Activated T-cell treated with anti-CD3 and anti-CD28 coated beads, Interleukin-2, amount 50 U/mL, for 24 hours (primary cell): ENCODE data around the gene FTHL17.
A peak's percentile ranks its signal among the peaks of the same experiment; 100 is the strongest.

Source experiments
- DNase-seq: peaks from one replicate; pipeline ENCODE4 v3.0.0-alpha.2; 2020
- H3K27ac Mint-ChIP-seq: 2 replicates; pipeline ENCODE4 v1.8.0; 2020; ENCODE audit warnings: mild to moderate bottlenecking, mixed read lengths
- H3K27me3 Mint-ChIP-seq: 2 replicates; pipeline ENCODE4 v1.8.0; 2020; ENCODE audit warnings: mixed read lengths
- H3K36me3 Mint-ChIP-seq: 2 replicates; pipeline ENCODE4 v1.8.0; 2020; ENCODE audit warnings: low read depth, mixed read lengths
- H3K4me1 Mint-ChIP-seq: 2 replicates; pipeline ENCODE4 v1.8.0; 2020; ENCODE audit warnings: low read depth, mixed read lengths
- H3K4me3 Mint-ChIP-seq: 2 replicates; pipeline ENCODE4 v1.8.0; 2020; ENCODE audit warnings: mild to moderate bottlenecking, moderate library complexity, mixed read lengths
- H3K9me3 Mint-ChIP-seq: 2 replicates; pipeline ENCODE4 v1.8.0; 2020; ENCODE audit warnings: mixed read lengths

The FTHL17 gene

GRCh38 chrX:31071725-31072124, at the start of gene FTHL17:
TSS of gene FTHL17 (minus strand) at chrX:31072041. CDS start at chrX:31071953, 88 bp downstream.
- no peaks in the 10 kb centered on the region for H3K27me3 Mint-ChIP-seq
- no peak for DNase-seq
- H3K4me1 Mint-ChIP-seq, result peaks cover 10% of the 10 kb centered on the region
- H3K4me3 Mint-ChIP-seq, result no peak within 1 kb of the TSS
- H3K9me3 Mint-ChIP-seq, result peaks cover 7% of the 10 kb centered on the region
- no peak within 1 kb of the TSS for H3K27ac Mint-ChIP-seq
- H3K36me3 Mint-ChIP-seq, result no peaks in the 10 kb centered on the region

- H3K27me3 Mint-ChIP-seq, result peaks cover 36% of the 10 kb centered on the region
- no peak for DNase-seq
- H3K27ac Mint-ChIP-seq, result no peak overlapping the region
- H3K4me1 Mint-ChIP-seq, result no peaks in the 10 kb centered on the region
- no peaks in the 10 kb centered on the region for H3K9me3 Mint-ChIP-seq
- no peak overlapping the region for H3K4me3 Mint-ChIP-seq
- H3K36me3 Mint-ChIP-seq, result no peaks in the 10 kb centered on the region
Observed at GRCh38 chrX:31117266-31117665, 45.4 kb upstream of the FTHL17 start.

GRCh38 chrX:31115398-31115797, 43.6 kb upstream of the FTHL17 start:
- Mint-ChIP-seq H3K9me3 (no peaks in the 10 kb centered on the region), H3K4me1 (no peaks in the 10 kb centered on the region), H3K4me3 (no peak overlapping the region)

GRCh38 chrX:31114858-31115257, 43.0 kb upstream of the FTHL17 start:
- no peak for DNase-seq
- H3K9me3 Mint-ChIP-seq, result no peaks in the 10 kb centered on the region
- H3K27ac Mint-ChIP-seq, result no peak overlapping the region
- peaks cover 49% of the 10 kb centered on the region for H3K27me3 Mint-ChIP-seq
- no peaks in the 10 kb centered on the region for H3K4me1 Mint-ChIP-seq
- no peaks in the 10 kb centered on the region for H3K36me3 Mint-ChIP-seq
- H3K4me3 Mint-ChIP-seq, result no peak overlapping the region

More at GRCh38 chrX:31115398-31115797, 43.6 kb upstream of the FTHL17 start:
- DNase-seq, result no peak
- Mint-ChIP-seq H3K36me3 (no peaks in the 10 kb centered on the region), H3K27ac (no peak overlapping the region), H3K27me3 (peaks cover 49% of the 10 kb centered on the region)

- H3K27ac Mint-ChIP-seq, result no peak overlapping the region
- H3K4me1 Mint-ChIP-seq, result no peaks in the 10 kb centered on the region
- no peaks in the 10 kb centered on the region for H3K9me3 Mint-ChIP-seq
- no peak for DNase-seq
- no peaks in the 10 kb centered on the region for H3K36me3 Mint-ChIP-seq
- no peak overlapping the region for H3K4me3 Mint-ChIP-seq
- peaks cover 46% of the 10 kb centered on the region for H3K27me3 Mint-ChIP-seq
Observed at GRCh38 chrX:31112226-31112999, 40.6 kb upstream of the FTHL17 start.

GRCh38 chrX:31110657-31111056, 38.8 kb upstream of the FTHL17 start:
- Mint-ChIP-seq H3K4me3 (no peak overlapping the region), H3K27ac (no peak overlapping the region), H3K4me1 (no peaks in the 10 kb centered on the region), H3K36me3 (no peaks in the 10 kb centered on the region), H3K27me3 (peaks cover 49% of the 10 kb centered on the region), H3K9me3 (no peaks in the 10 kb centered on the region)
- no peak for DNase-seq

GRCh38 chrX:31099536-31100090, 27.8 kb upstream of the FTHL17 start:
- peak overlapping the region; percentile 50 for H3K27ac Mint-ChIP-seq
- peaks cover 39% of the 10 kb centered on the region for H3K27me3 Mint-ChIP-seq
- peak; percentile 30 for DNase-seq
- H3K4me3 Mint-ChIP-seq, result no peak overlapping the region
- H3K36me3 Mint-ChIP-seq, result no peaks in the 10 kb centered on the region
- no peaks in the 10 kb centered on the region for H3K9me3 Mint-ChIP-seq
- peaks cover 12% of the 10 kb centered on the region for H3K4me1 Mint-ChIP-seq

GRCh38 chrX:31098079-31098478, 26.2 kb upstream of the FTHL17 start:
- Mint-ChIP-seq H3K4me1 (peaks cover 12% of the 10 kb centered on the region), H3K9me3 (no peaks in the 10 kb centered on the region), H3K4me3 (no peak overlapping the region), H3K27ac (no peak overlapping the region), H3K27me3 (peaks cover 34% of the 10 kb centered on the region), H3K36me3 (no peaks in the 10 kb centered on the region)
- no peak for DNase-seq

- DNase-seq, result no peak
- Mint-ChIP-seq H3K4me1 (peaks cover 2% of the 10 kb centered on the region), H3K9me3 (no peaks in the 10 kb centered on the region), H3K36me3 (no peaks in the 10 kb centered on the region), H3K27me3 (peaks cover 31% of the 10 kb centered on the region), H3K27ac (no peak overlapping the region), H3K4me3 (no peak overlapping the region)
Observed at GRCh38 chrX:31093639-31093975, 21.8 kb upstream of the FTHL17 start.

- no peak overlapping the region for H3K4me3 Mint-ChIP-seq
- peaks cover 2% of the 10 kb centered on the region for H3K4me1 Mint-ChIP-seq
- H3K36me3 Mint-ChIP-seq, result no peaks in the 10 kb centered on the region
- peaks cover 36% of the 10 kb centered on the region for H3K27me3 Mint-ChIP-seq
- H3K27ac Mint-ChIP-seq, result no peak overlapping the region
- DNase-seq, result no peak
- no peaks in the 10 kb centered on the region for H3K9me3 Mint-ChIP-seq
Observed at GRCh38 chrX:31092970-31093638, 21.3 kb upstream of the FTHL17 start.

GRCh38 chrX:31092476-31092875, 20.6 kb upstream of the FTHL17 start:
- Mint-ChIP-seq H3K36me3 (no peaks in the 10 kb centered on the region), H3K4me1 (peaks cover 2% of the 10 kb centered on the region), H3K9me3 (no peaks in the 10 kb centered on the region), H3K27me3 (peaks cover 37% of the 10 kb centered on the region), H3K27ac (no peak overlapping the region), H3K4me3 (no peak overlapping the region)
- DNase-seq, result no peak

- Mint-ChIP-seq H3K4me1 (peaks cover 2% of the 10 kb centered on the region), H3K36me3 (no peaks in the 10 kb centered on the region), H3K27ac (no peak overlapping the region), H3K4me3 (no peak overlapping the region), H3K9me3 (no peaks in the 10 kb centered on the region), H3K27me3 (peaks cover 40% of the 10 kb centered on the region)
- no peak for DNase-seq
Observed at GRCh38 chrX:31091819-31092218, 20.0 kb upstream of the FTHL17 start.

GRCh38 chrX:31074522-31074921, 2.7 kb upstream of the FTHL17 start:
- H3K27me3 Mint-ChIP-seq, result no peaks in the 10 kb centered on the region
- no peak overlapping the region for H3K27ac Mint-ChIP-seq
- H3K36me3 Mint-ChIP-seq, result no peaks in the 10 kb centered on the region
- peaks cover 7% of the 10 kb centered on the region for H3K9me3 Mint-ChIP-seq
- peaks cover 9% of the 10 kb centered on the region for H3K4me1 Mint-ChIP-seq
- no peak overlapping the region for H3K4me3 Mint-ChIP-seq
- no peak for DNase-seq

GRCh38 chrX:31071262-31071661, 579 bp downstream of the FTHL17 start:
- H3K9me3 Mint-ChIP-seq, result peaks cover 7% of the 10 kb centered on the region
- no peak overlapping the region for H3K4me3 Mint-ChIP-seq
- H3K27ac Mint-ChIP-seq, result no peak overlapping the region
- no peaks in the 10 kb centered on the region for H3K27me3 Mint-ChIP-seq
- DNase-seq, result no peak
- H3K36me3 Mint-ChIP-seq, result no peaks in the 10 kb centered on the region
- peaks cover 10% of the 10 kb centered on the region for H3K4me1 Mint-ChIP-seq

- Mint-ChIP-seq H3K4me3 (no peak overlapping the region), H3K27me3 (no peaks in the 10 kb centered on the region), H3K9me3 (peaks cover 7% of the 10 kb centered on the region), H3K36me3 (no peaks in the 10 kb centered on the region), H3K27ac (no peak overlapping the region), H3K4me1 (peaks cover 10% of the 10 kb centered on the region)
- no peak for DNase-seq
Observed at GRCh38 chrX:31070057-31070468, 1.8 kb downstream of the FTHL17 start.
